Brain pericyte (primary cell): ENCODE results near the gene ARHGAP26.

ENCODE experiments used
- DNase-seq: peaks from one replicate; pipeline ENCODE4 v3.0.0-alpha.2; 2012; ENCODE audit warnings: low read depth, low spot score

ARHGAP26 gene

GRCh38 chr5:143161885-143162540 lies 391.8 kb downstream of the ARHGAP26 start:
- no peak for DNase-seq

- DNase-seq: no peak
Observed at GRCh38 chr5:143162810-143163209, 392.6 kb downstream of the ARHGAP26 start.

GRCh38 chr5:143164557-143164956 lies 394.4 kb downstream of the ARHGAP26 start:
- no peak for DNase-seq

- no peak for DNase-seq
Observed at GRCh38 chr5:143165049-143165880, 395.1 kb downstream of the ARHGAP26 start.

GRCh38 chr5:143166090-143166489 lies 395.9 kb downstream of the ARHGAP26 start:
- DNase-seq: no peak

GRCh38 chr5:143166661-143167420 lies 396.7 kb downstream of the ARHGAP26 start:
- DNase-seq: no peak

GRCh38 chr5:143168171-143168741 lies 398.1 kb downstream of the ARHGAP26 start:
- peak; percentile 38 for DNase-seq

GRCh38 chr5:143168921-143169810 lies 399.0 kb downstream of the ARHGAP26 start:
- DNase-seq: no peak

GRCh38 chr5:143170104-143170503 lies 399.9 kb downstream of the ARHGAP26 start:
- no peak for DNase-seq

GRCh38 chr5:143170977-143171376 lies 400.8 kb downstream of the ARHGAP26 start:
- DNase-seq: no peak

GRCh38 chr5:143172739-143173138 lies 402.6 kb downstream of the ARHGAP26 start:
- no peak for DNase-seq

GRCh38 chr5:143173139-143173889 lies 403.1 kb downstream of the ARHGAP26 start:
- no peak for DNase-seq

- DNase-seq: no peak
Observed at GRCh38 chr5:143174714-143175398, 404.7 kb downstream of the ARHGAP26 start.

GRCh38 chr5:143176048-143176447 lies 405.9 kb downstream of the ARHGAP26 start:
- DNase-seq: no peak

- peak; percentile 27 for DNase-seq
Observed at GRCh38 chr5:143177263-143177983, 407.2 kb downstream of the ARHGAP26 start.

GRCh38 chr5:143179126-143179740 lies 409.1 kb downstream of the ARHGAP26 start:
- no peak for DNase-seq

GRCh38 chr5:143180751-143181150 lies 410.6 kb downstream of the ARHGAP26 start:
- DNase-seq: no peak

- no peak for DNase-seq
Observed at GRCh38 chr5:143181173-143181572, 411.0 kb downstream of the ARHGAP26 start.
